HEK293 (cell line): ENCODE measurements around the gene MPHOSPH8.
"Not testable (repeated sequence)": the region's sequence is repeated elsewhere in the genome, so short reads cannot be mapped to it uniquely, and the experiment has no call there.

ENCODE experiments used
- CTCF ChIA-PET: fragments of 350-600 bp; formaldehyde crosslinking; extraction: SDS; loops from one replicate; lab custom pipeline; 2021; ENCODE audit warnings: antibody characterized with exemption; lab: Yijun Ruan, JAX
- POLR2A ChIA-PET: fragments of 300-600 bp; formaldehyde crosslinking; extraction: SDS; loops from one replicate; lab custom pipeline; 2020; ENCODE audit warnings: antibody characterized with exemption, inconsistent platforms; lab: Yijun Ruan, JAX
- H3K27ac ChIP-seq: fragments of 200-500 bp; sonication (Bioruptor generic); 2 replicates; pipeline ENCODE4 v1.5.1; 2014; ENCODE audit warnings: low read depth, low read length, control low read depth, inconsistent platforms; ENCODE audit errors: extremely low read depth
- H3K36me3 ChIP-seq, 2 experiments: fragments of 200-500 bp in 1 of 2; sonication (Bioruptor generic) in 1 of 2; 1 replicate in 1 of 2; 2 replicates in 1 of 2; pipeline ENCODE4 v1.5.1; 2014 to 2017; ENCODE audit warnings: inconsistent platforms in 2 of 2, low read length in 2 of 2; ENCODE audit not compliant: control insufficient read depth in 2 of 2, insufficient read depth in 1 of 2
- H3K4me1 ChIP-seq: fragments of 200-500 bp; sonication (Bioruptor generic); 2 replicates; pipeline ENCODE4 v1.5.1; 2014; ENCODE audit warnings: mild to moderate bottlenecking, low read length, inconsistent platforms; ENCODE audit not compliant: control insufficient read depth, insufficient read depth
- H3K4me3 ChIP-seq: 2 replicates; pipeline ENCODE4 v1.5.1; 2011; ENCODE audit warnings: low read depth, mild to moderate bottlenecking, control low read depth, low read length, moderate library complexity
- H3K9me3 ChIP-seq: fragments of 200-500 bp; sonication (Bioruptor generic); 2 replicates; pipeline ENCODE4 v1.5.1; 2014; ENCODE audit warnings: low read depth, low read length, inconsistent platforms; ENCODE audit not compliant: control insufficient read depth, insufficient read depth
- BCL11A ChIP-seq: fragments of 450-650 bp; formaldehyde crosslinking; IDR thresholded peaks from 2 replicates; pipeline ENCODE4 v1.5.1; 2016; ENCODE audit warnings: low read depth, missing biosample characterization, missing genetic modification characterization
- BCL11B ChIP-seq: fragments of 450-650 bp; formaldehyde crosslinking; IDR thresholded peaks from 2 replicates; pipeline ENCODE4 v1.5.1; 2016; ENCODE audit warnings: low read depth, missing biosample characterization, missing genetic modification characterization
- MZF1 ChIP-seq: fragments of 450-650 bp; formaldehyde crosslinking; IDR thresholded peaks from 2 replicates; pipeline ENCODE4 v1.5.1; 2017; ENCODE audit warnings: missing biosample characterization, missing genetic modification characterization, borderline replicate concordance
- OSR2 ChIP-seq: fragments of 450-650 bp; formaldehyde crosslinking; IDR thresholded peaks from 2 replicates; pipeline ENCODE4 v1.5.1; 2016; ENCODE audit warnings: missing biosample characterization, missing genetic modification characterization
- TCF7L2 ChIP-seq: IDR thresholded peaks from 2 replicates; pipeline ENCODE4 v1.6.1; 2011; ENCODE audit warnings: low read depth, mild to moderate bottlenecking, inconsistent platforms, low read length, moderate library complexity, borderline replicate concordance
- ZBTB1 ChIP-seq: fragments of 450-650 bp; formaldehyde crosslinking; IDR thresholded peaks from 2 replicates; pipeline ENCODE4 v1.5.1; 2016; ENCODE audit warnings: missing biosample characterization, missing genetic modification characterization
- ZBTB48 ChIP-seq: fragments of 450-650 bp; formaldehyde crosslinking; IDR thresholded peaks from 2 replicates; pipeline ENCODE4 v1.5.1; 2016; ENCODE audit warnings: missing biosample characterization, missing genetic modification characterization
- ZEB2 ChIP-seq: fragments of 450-650 bp; formaldehyde crosslinking; IDR thresholded peaks from 2 replicates; pipeline ENCODE4 v1.5.1; 2016; ENCODE audit warnings: missing biosample characterization, missing genetic modification characterization
- ZNF10 ChIP-seq: fragments of 450-650 bp; formaldehyde crosslinking; IDR thresholded peaks from 2 replicates; pipeline ENCODE4 v1.5.1; 2017; ENCODE audit warnings: missing biosample characterization, missing genetic modification characterization
- ZNF24 ChIP-seq: fragments of 450-650 bp; formaldehyde crosslinking; IDR thresholded peaks from 2 replicates; pipeline ENCODE4 v1.5.1; 2016; ENCODE audit warnings: missing biosample characterization, missing genetic modification characterization
- ZNF423 ChIP-seq: fragments of 450-650 bp; formaldehyde crosslinking; IDR thresholded peaks from 2 replicates; pipeline ENCODE4 v1.5.1; 2016; ENCODE audit warnings: missing biosample characterization, missing genetic modification characterization
- TF ChIP-seq, protein P1 (sequence below): fragments of 450-650 bp; formaldehyde crosslinking; IDR thresholded peaks from 2 replicates; pipeline ENCODE4 v1.5.1; 2016; ENCODE audit warnings: missing biosample characterization, missing genetic modification characterization, borderline replicate concordance
- TF ChIP-seq, protein P2 (sequence below): fragments of 450-650 bp; formaldehyde crosslinking; IDR thresholded peaks from 2 replicates; pipeline ENCODE4 v1.5.1; 2016; ENCODE audit warnings: missing biosample characterization, missing genetic modification characterization
- TF ChIP-seq, protein P3 (sequence below): fragments of 450-650 bp; formaldehyde crosslinking; conservative IDR thresholded peaks from 2 replicates; pipeline ENCODE4 v1.5.1; 2016; ENCODE audit warnings: low read depth, missing biosample characterization, missing genetic modification characterization
- TF ChIP-seq, protein P4 (sequence below): fragments of 450-650 bp; formaldehyde crosslinking; IDR thresholded peaks from 2 replicates; pipeline ENCODE4 v1.5.1; 2017; ENCODE audit warnings: missing biosample characterization, missing genetic modification characterization

The MPHOSPH8 gene

DNA sequence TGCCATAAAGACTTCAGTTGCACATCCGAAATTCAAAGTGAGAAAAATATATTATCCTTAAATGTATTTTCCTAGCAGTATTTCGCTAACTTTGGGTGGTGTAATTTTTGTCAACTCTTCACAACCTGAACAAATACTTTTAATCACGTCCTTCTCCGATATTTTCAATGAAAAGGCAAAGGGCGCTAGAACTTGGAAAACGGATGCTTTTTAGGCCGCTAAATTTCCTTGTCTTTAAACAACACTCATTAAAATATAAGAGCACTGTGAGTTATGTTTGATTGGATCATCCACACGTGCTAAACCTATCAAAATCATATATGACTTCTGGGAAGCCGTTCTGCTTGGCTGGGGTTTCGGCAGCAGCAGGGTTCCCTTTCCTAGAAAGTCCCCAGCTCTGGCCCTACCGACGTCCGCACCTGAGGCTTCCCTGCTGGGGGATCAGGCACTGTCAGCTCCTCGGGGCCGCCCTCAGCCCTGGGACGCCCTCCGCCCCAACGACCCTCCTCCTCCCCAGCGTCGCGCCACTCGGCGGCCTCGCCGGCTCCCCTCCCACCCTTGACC, 462 bp upstream of the MPHOSPH8 start:
- H3K27ac ChIP-seq, result peak overlapping the region; percentile 27; the same call in 1 of the 2 replicates
- ChIA-PET CTCF (interaction anchor here (1.0 to 1.8 kb wide), 2 partner anchors 14 to 16 kb away, joined by 3 to 5 read pairs; no protein-coding TSS in a partner anchor), POLR2A (interaction anchor here (0.6 to 2.2 kb wide), 4 partner anchors 10 to 231 kb away, joined by 3 to 13 read pairs (median 7); partner anchors contain the start of gene ZMYM5)

DNA sequence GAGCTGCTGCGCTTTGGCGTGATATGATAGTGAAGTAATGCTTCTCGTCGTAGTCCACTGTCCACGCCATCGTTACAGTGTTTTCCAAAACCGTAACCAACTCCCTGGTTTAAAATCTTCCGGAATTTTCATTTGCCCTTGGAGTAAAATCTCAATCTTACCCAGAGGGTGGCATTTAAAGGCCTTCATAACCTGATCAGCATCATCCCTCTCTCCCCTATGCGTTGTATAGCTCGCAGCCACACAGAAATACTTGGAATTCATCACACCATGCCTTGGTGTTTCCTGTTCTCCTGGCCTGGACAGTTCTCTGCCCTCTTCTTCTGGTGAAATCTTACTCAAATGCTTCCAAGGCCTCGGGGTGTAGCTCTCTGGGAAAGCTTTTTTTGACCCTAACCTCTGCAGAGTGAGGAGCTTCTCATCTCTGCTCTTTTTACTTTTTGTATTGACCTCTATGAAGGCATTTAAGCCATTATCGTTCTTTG, 839 bp downstream of the MPHOSPH8 start:
- peak overlapping the region; percentile 85 for H3K4me3 ChIP-seq
- H3K9me3 ChIP-seq, result no peaks in the 10 kb centered on the region
- peaks cover 2% of the 10 kb centered on the region; the same call in 1 of the 2 replicates for H3K4me1 ChIP-seq
- POLR2A ChIA-PET, result interaction anchor here (2.0 to 2.2 kb wide), 2 partner anchors 32 to 230 kb away, joined by 10 to 13 read pairs; partner anchors contain the start of gene ZMYM5
- peak overlapping the region; percentile 54; the same call in 1 of the 2 replicates for H3K27ac ChIP-seq
- TF ChIP-seq, protein P1, sequence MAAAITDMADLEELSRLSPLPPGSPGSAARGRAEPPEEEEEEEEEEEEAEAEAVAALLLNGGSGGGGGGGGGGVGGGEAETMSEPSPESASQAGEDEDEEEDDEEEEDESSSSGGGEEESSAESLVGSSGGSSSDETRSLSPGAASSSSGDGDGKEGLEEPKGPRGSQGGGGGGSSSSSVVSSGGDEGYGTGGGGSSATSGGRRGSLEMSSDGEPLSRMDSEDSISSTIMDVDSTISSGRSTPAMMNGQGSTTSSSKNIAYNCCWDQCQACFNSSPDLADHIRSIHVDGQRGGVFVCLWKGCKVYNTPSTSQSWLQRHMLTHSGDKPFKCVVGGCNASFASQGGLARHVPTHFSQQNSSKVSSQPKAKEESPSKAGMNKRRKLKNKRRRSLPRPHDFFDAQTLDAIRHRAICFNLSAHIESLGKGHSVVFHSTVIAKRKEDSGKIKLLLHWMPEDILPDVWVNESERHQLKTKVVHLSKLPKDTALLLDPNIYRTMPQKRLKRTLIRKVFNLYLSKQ (tag by site-specific recombination), result no peak
- TF ChIP-seq ZNF10 (tag by site-specific recombination), result 0 out of 2 replicates have a peak, but pooled peaks have one; percentile 40
- TF ChIP-seq, protein P2, sequence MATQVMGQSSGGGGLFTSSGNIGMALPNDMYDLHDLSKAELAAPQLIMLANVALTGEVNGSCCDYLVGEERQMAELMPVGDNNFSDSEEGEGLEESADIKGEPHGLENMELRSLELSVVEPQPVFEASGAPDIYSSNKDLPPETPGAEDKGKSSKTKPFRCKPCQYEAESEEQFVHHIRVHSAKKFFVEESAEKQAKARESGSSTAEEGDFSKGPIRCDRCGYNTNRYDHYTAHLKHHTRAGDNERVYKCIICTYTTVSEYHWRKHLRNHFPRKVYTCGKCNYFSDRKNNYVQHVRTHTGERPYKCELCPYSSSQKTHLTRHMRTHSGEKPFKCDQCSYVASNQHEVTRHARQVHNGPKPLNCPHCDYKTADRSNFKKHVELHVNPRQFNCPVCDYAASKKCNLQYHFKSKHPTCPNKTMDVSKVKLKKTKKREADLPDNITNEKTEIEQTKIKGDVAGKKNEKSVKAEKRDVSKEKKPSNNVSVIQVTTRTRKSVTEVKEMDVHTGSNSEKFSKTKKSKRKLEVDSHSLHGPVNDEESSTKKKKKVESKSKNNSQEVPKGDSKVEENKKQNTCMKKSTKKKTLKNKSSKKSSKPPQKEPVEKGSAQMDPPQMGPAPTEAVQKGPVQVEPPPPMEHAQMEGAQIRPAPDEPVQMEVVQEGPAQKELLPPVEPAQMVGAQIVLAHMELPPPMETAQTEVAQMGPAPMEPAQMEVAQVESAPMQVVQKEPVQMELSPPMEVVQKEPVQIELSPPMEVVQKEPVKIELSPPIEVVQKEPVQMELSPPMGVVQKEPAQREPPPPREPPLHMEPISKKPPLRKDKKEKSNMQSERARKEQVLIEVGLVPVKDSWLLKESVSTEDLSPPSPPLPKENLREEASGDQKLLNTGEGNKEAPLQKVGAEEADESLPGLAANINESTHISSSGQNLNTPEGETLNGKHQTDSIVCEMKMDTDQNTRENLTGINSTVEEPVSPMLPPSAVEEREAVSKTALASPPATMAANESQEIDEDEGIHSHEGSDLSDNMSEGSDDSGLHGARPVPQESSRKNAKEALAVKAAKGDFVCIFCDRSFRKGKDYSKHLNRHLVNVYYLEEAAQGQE (tag by site-specific recombination), result 0 out of 2 replicates have a peak, but pooled peaks have one; percentile 11
- TF ChIP-seq, all 188 proteins: peak for 2
- H3K36me3 ChIP-seq, result peaks cover 0 to 15% of the 10 kb centered on the region in 2 experiments; a peak in 2 of 3 replicates
- CTCF ChIA-PET, result interaction anchor here (1.8 kb wide), 1 partner anchor 16 kb away, joined by 5 read pairs; no protein-coding TSS in a partner anchor

More for the DNA sequence above, 462 bp upstream of the MPHOSPH8 start:
- Histone ChIP-seq H3K4me3 (peak overlapping the region; percentile 85), H3K36me3 (peaks cover 0 to 15% of the 10 kb centered on the region in 2 experiments; a peak in 2 of 3 replicates), H3K4me1 (peaks cover 2% of the 10 kb centered on the region; the same call in 1 of the 2 replicates), H3K9me3 (no peaks in the 10 kb centered on the region)
- 0 out of 2 replicates have a peak, but pooled peaks have one; percentile 11 for TF ChIP-seq ZBTB48 (tag by site-specific recombination)
- 0 out of 2 replicates have a peak, but pooled peaks have one; percentile 19 for TF ChIP-seq ZNF423 (tag by site-specific recombination)
- no peak for TF ChIP-seq TCF7L2
- TF ChIP-seq BCL11B (tag by site-specific recombination), result peak; percentile 84; the same call in 1 of the 2 replicates
- no peak for TF ChIP-seq ZNF24 (tag by site-specific recombination)
- TF ChIP-seq OSR2 (tag by site-specific recombination), result peak; percentile 34; the same call in 1 of the 2 replicates
- TF ChIP-seq ZEB2 (tag by site-specific recombination), result 0 out of 2 replicates have a peak, but pooled peaks have one; percentile 42
- 0 out of 2 replicates have a peak, but pooled peaks have one; percentile 16 for TF ChIP-seq MZF1 (tag by site-specific recombination)
- TF ChIP-seq ZBTB1, result no peak
- TF ChIP-seq, protein P3, sequence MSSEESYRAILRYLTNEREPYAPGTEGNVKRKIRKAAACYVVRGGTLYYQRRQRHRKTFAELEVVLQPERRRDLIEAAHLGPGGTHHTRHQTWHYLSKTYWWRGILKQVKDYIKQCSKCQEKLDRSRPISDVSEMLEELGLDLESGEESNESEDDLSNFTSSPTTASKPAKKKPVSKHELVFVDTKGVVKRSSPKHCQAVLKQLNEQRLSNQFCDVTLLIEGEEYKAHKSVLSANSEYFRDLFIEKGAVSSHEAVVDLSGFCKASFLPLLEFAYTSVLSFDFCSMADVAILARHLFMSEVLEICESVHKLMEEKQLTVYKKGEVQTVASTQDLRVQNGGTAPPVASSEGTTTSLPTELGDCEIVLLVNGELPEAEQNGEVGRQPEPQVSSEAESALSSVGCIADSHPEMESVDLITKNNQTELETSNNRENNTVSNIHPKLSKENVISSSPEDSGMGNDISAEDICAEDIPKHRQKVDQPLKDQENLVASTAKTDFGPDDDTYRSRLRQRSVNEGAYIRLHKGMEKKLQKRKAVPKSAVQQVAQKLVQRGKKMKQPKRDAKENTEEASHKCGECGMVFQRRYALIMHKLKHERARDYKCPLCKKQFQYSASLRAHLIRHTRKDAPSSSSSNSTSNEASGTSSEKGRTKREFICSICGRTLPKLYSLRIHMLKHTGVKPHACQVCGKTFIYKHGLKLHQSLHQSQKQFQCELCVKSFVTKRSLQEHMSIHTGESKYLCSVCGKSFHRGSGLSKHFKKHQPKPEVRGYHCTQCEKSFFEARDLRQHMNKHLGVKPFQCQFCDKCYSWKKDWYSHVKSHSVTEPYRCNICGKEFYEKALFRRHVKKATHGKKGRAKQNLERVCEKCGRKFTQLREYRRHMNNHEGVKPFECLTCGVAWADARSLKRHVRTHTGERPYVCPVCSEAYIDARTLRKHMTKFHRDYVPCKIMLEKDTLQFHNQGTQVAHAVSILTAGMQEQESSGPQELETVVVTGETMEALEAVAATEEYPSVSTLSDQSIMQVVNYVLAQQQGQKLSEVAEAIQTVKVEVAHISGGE, result peak; percentile 24; the same call in 1 of the 2 replicates
- TF ChIP-seq, protein P4, sequence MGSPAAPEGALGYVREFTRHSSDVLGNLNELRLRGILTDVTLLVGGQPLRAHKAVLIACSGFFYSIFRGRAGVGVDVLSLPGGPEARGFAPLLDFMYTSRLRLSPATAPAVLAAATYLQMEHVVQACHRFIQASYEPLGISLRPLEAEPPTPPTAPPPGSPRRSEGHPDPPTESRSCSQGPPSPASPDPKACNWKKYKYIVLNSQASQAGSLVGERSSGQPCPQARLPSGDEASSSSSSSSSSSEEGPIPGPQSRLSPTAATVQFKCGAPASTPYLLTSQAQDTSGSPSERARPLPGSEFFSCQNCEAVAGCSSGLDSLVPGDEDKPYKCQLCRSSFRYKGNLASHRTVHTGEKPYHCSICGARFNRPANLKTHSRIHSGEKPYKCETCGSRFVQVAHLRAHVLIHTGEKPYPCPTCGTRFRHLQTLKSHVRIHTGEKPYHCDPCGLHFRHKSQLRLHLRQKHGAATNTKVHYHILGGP, result peak; percentile 95
- peak; percentile 75; the same call in 1 of the 2 replicates for TF ChIP-seq BCL11A (tag by site-specific recombination)

DNA sequence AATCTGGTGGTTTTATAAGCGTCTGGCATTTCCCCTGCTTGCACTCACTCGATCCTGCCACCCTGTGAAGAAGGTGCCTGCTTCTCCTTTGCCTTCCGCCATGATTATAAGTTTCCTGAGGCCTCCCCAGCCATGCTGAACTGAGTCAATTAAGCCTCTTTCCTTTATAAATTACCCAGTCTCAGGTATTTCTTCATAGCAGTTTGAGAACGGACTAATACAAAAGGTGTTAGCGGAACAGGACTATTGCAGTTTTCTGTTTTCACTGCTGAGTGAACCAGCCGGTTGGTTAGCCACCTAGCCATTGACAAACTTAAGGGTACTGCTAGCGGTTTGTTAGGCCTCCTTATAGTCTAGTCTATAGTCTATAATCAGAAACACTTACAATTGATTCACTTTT, 2.5 kb downstream of the MPHOSPH8 start:
- H3K27ac ChIP-seq, POLR2A ChIA-PET, H3K9me3 ChIP-seq, H3K4me3 ChIP-seq, H3K36me3 ChIP-seq, H3K4me1 ChIP-seq, CTCF ChIA-PET: not testable (repeated sequence)
